HEK293 (cell line): ENCODE data around the gene CDCP1.
A peak's percentile ranks its signal among the peaks of the same experiment; 100 is the strongest.

Experiments used
- CTCF ChIA-PET: fragments of 350-600 bp; formaldehyde crosslinking; extraction: SDS; loops from one replicate; lab custom pipeline; 2021; ENCODE audit warnings: antibody characterized with exemption; lab: Yijun Ruan, JAX
- POLR2A ChIA-PET: fragments of 300-600 bp; formaldehyde crosslinking; extraction: SDS; loops from one replicate; lab custom pipeline; 2020; ENCODE audit warnings: antibody characterized with exemption, inconsistent platforms; lab: Yijun Ruan, JAX
- H3K27ac ChIP-seq: fragments of 200-500 bp; sonication (Bioruptor generic); 2 replicates; pipeline ENCODE4 v1.5.1; 2014; ENCODE audit warnings: low read depth, low read length, control low read depth, inconsistent platforms; ENCODE audit errors: extremely low read depth
- H3K36me3 ChIP-seq, 2 experiments: fragments of 200-500 bp in 1 of 2; sonication (Bioruptor generic) in 1 of 2; 1 replicate in 1 of 2; 2 replicates in 1 of 2; pipeline ENCODE4 v1.5.1; 2014 to 2017; ENCODE audit warnings: inconsistent platforms in 2 of 2, low read length in 2 of 2; ENCODE audit not compliant: control insufficient read depth in 2 of 2, insufficient read depth in 1 of 2
- H3K4me1 ChIP-seq: fragments of 200-500 bp; sonication (Bioruptor generic); 2 replicates; pipeline ENCODE4 v1.5.1; 2014; ENCODE audit warnings: mild to moderate bottlenecking, low read length, inconsistent platforms; ENCODE audit not compliant: control insufficient read depth, insufficient read depth
- H3K4me3 ChIP-seq: 2 replicates; pipeline ENCODE4 v1.5.1; 2011; ENCODE audit warnings: low read depth, mild to moderate bottlenecking, control low read depth, low read length, moderate library complexity
- H3K9me3 ChIP-seq: fragments of 200-500 bp; sonication (Bioruptor generic); 2 replicates; pipeline ENCODE4 v1.5.1; 2014; ENCODE audit warnings: low read depth, low read length, inconsistent platforms; ENCODE audit not compliant: control insufficient read depth, insufficient read depth
- BCL11B ChIP-seq: fragments of 450-650 bp; formaldehyde crosslinking; IDR thresholded peaks from 2 replicates; pipeline ENCODE4 v1.5.1; 2016; ENCODE audit warnings: low read depth, missing biosample characterization, missing genetic modification characterization
- GLIS2 ChIP-seq: fragments of 450-650 bp; formaldehyde crosslinking; IDR thresholded peaks from 2 replicates; pipeline ENCODE4 v1.5.1; 2016; ENCODE audit warnings: missing biosample characterization, missing genetic modification characterization
- HOXC10 ChIP-seq: sonication (generic); formaldehyde crosslinking; IDR thresholded peaks from 2 replicates; pipeline ENCODE4 v1.8.1; 2023; ENCODE audit warnings: mild to moderate bottlenecking, missing genetic modification reagents
- KLF7 ChIP-seq: fragments of 450-650 bp; formaldehyde crosslinking; IDR thresholded peaks from 2 replicates; pipeline ENCODE4 v1.5.1; 2016; ENCODE audit warnings: missing biosample characterization, missing genetic modification characterization, borderline replicate concordance
- KLF8 ChIP-seq: fragments of 450-650 bp; formaldehyde crosslinking; IDR thresholded peaks from 2 replicates; pipeline ENCODE4 v1.5.1; 2016; ENCODE audit warnings: missing biosample characterization, missing genetic modification characterization
- SP2 ChIP-seq: fragments of 450-650 bp; formaldehyde crosslinking; IDR thresholded peaks from 2 replicates; pipeline ENCODE4 v1.5.1; 2016; ENCODE audit warnings: missing biosample characterization, missing genetic modification characterization
- SP3 ChIP-seq: fragments of 450-650 bp; formaldehyde crosslinking; IDR thresholded peaks from 2 replicates; pipeline ENCODE4 v1.5.1; 2016; ENCODE audit warnings: missing biosample characterization, missing genetic modification characterization
- ZNF10 ChIP-seq: fragments of 450-650 bp; formaldehyde crosslinking; IDR thresholded peaks from 2 replicates; pipeline ENCODE4 v1.5.1; 2017; ENCODE audit warnings: missing biosample characterization, missing genetic modification characterization
- ZNF114 ChIP-seq: fragments of 450-650 bp; formaldehyde crosslinking; IDR thresholded peaks from 2 replicates; pipeline ENCODE4 v1.5.0; 2017; ENCODE audit warnings: missing biosample characterization, missing genetic modification characterization
- ZNF175 ChIP-seq: fragments of 450-650 bp; formaldehyde crosslinking; IDR thresholded peaks from 2 replicates; pipeline ENCODE4 v1.5.1; 2016; ENCODE audit warnings: missing biosample characterization, missing genetic modification characterization
- ZNF423 ChIP-seq: fragments of 450-650 bp; formaldehyde crosslinking; IDR thresholded peaks from 2 replicates; pipeline ENCODE4 v1.5.1; 2016; ENCODE audit warnings: missing biosample characterization, missing genetic modification characterization
- ZNF626 ChIP-seq: fragments of 450-650 bp; sonication (Bioruptor Pico); formaldehyde crosslinking; IDR thresholded peaks from 2 replicates; pipeline ENCODE4 v1.5.1; 2018; ENCODE audit warnings: missing biosample characterization, missing genetic modification characterization, inconsistent platforms
- TF ChIP-seq, protein P1 (sequence below): fragments of 450-650 bp; formaldehyde crosslinking; IDR thresholded peaks from 2 replicates; pipeline ENCODE4 v1.5.1; 2016; ENCODE audit warnings: missing biosample characterization, missing genetic modification characterization, low read depth
- TF ChIP-seq, protein P2 (sequence below): fragments of 450-650 bp; formaldehyde crosslinking; IDR thresholded peaks from 2 replicates; pipeline ENCODE4 v1.5.1; 2016; ENCODE audit warnings: missing biosample characterization, missing genetic modification characterization
- TF ChIP-seq, protein P3 (sequence below): fragments of 450-650 bp; formaldehyde crosslinking; IDR thresholded peaks from 2 replicates; pipeline ENCODE4 v1.5.1; 2016; ENCODE audit warnings: missing biosample characterization, missing genetic modification characterization
- TF ChIP-seq, protein P4 (sequence below): fragments of 450-650 bp; IDR thresholded peaks from 2 replicates; pipeline ENCODE4 v1.5.1; 2018; ENCODE audit warnings: missing biosample characterization, missing genetic modification characterization
- TF ChIP-seq, protein P5 (sequence below): fragments of 450-650 bp; formaldehyde crosslinking; IDR thresholded peaks from 2 replicates; pipeline ENCODE4 v1.5.1; 2017; ENCODE audit warnings: missing biosample characterization, missing genetic modification characterization
- TF ChIP-seq, protein P6 (sequence below): fragments of 450-650 bp; formaldehyde crosslinking; IDR thresholded peaks from 2 replicates; pipeline ENCODE4 v1.5.1; 2017; ENCODE audit warnings: missing biosample characterization, missing genetic modification characterization
- TF ChIP-seq, protein P7 (sequence below): fragments of 450-650 bp; formaldehyde crosslinking; IDR thresholded peaks from 2 replicates; pipeline ENCODE4 v1.5.1; 2016; ENCODE audit warnings: missing biosample characterization, missing genetic modification characterization

The CDCP1 gene

DNA sequence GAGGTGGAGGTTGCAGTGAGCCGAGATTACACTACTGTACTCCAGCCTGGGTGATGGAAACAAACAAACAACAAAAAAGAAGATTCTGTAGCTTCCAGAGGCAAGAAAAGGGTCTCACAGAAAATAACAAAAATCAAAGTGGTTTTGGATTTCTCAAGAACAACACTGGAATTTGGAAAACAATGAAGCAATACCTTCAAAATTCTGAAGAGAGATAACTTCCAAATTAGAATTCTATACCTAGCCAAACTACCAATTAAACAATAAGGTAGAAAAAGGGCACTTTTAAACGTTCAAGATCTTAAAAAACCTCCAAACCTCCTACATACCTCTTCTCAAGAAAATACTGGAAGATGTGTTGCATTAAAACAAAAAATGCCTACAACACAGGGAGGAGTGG, 4.9 kb upstream of the CDCP1 start (continued):
- TF ChIP-seq, protein P1, sequence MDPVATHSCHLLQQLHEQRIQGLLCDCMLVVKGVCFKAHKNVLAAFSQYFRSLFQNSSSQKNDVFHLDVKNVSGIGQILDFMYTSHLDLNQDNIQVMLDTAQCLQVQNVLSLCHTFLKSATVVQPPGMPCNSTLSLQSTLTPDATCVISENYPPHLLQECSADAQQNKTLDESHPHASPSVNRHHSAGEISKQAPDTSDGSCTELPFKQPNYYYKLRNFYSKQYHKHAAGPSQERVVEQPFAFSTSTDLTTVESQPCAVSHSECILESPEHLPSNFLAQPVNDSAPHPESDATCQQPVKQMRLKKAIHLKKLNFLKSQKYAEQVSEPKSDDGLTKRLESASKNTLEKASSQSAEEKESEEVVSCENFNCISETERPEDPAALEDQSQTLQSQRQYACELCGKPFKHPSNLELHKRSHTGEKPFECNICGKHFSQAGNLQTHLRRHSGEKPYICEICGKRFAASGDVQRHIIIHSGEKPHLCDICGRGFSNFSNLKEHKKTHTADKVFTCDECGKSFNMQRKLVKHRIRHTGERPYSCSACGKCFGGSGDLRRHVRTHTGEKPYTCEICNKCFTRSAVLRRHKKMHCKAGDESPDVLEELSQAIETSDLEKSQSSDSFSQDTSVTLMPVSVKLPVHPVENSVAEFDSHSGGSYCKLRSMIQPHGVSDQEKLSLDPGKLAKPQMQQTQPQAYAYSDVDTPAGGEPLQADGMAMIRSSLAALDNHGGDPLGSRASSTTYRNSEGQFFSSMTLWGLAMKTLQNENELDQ (tag by site-specific recombination), result no peak
- no peak for TF ChIP-seq ZNF626 (tag by site-specific recombination)

DNA sequence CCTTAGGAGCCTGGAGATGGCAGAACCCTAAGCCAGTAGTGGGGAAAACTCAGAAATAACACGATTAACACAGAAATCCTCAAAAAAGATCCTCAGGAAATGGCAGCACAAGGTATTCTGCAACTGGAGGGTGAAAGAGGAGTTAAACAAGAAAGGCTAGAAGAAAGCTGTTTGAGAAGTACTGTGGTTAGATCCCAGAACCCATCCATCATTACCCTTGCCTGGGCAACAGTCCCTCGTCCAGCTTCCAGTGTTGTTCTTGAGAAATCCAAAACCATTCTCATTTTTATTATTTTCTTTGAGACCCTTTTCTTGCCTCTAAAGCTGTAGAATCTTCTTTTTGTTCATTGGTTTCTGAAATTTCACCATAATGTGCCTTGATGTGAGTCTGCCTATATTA, 2.7 kb upstream of the CDCP1 start:
- CTCF ChIA-PET, result interaction anchor here (0.6 kb wide), 1 partner anchor 386 kb away, joined by 4 read pairs; no protein-coding TSS in a partner anchor
- Histone ChIP-seq H3K4me1 (no peaks in the 10 kb centered on the region), H3K4me3 (no peak overlapping the region), H3K9me3 (no peaks in the 10 kb centered on the region), H3K27ac (no peak overlapping the region), H3K36me3 (no peaks in the 10 kb centered on the region)
- TF ChIP-seq HOXC10 (CRISPR knock-in tag), result no peak
- TF ChIP-seq ZNF423 (tag by site-specific recombination), result no peak
- no peak for TF ChIP-seq KLF8
- TF ChIP-seq ZNF10, result no peak
- TF ChIP-seq, protein P2, sequence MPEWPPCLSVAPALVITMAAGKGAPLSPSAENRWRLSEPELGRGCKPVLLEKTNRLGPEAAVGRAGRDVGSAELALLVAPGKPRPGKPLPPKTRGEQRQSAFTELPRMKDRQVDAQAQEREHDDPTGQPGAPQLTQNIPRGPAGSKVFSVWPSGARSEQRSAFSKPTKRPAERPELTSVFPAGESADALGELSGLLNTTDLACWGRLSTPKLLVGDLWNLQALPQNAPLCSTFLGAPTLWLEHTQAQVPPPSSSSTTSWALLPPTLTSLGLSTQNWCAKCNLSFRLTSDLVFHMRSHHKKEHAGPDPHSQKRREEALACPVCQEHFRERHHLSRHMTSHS (tag by site-specific recombination), result no peak
- POLR2A ChIA-PET, result no interaction called here

DNA sequence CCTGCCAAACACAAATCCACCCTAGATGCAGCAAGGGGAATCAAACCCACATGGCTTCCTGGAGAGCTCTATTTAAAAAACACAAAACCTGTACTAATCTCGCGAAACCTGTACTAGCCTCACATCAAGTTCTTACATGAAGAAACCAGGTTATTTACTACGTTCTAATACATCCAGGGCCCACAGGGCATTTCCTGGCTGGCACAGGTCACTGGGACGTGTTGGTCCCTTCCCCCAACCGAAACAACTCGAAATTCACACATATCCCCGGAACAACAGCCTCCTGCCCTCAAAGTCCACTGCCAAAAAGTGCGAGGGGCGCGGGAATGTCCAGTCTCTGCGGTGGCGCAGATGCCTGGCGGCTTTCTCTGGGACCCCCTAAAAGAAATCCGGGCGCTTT, 955 bp downstream of the CDCP1 start:
- Histone ChIP-seq H3K27ac (no peak overlapping the region), H3K4me3 (peak overlapping the region; percentile 49; the same call in 1 of the 2 replicates), H3K9me3 (no peaks in the 10 kb centered on the region), H3K36me3 (no peaks in the 10 kb centered on the region), H3K4me1 (no peaks in the 10 kb centered on the region)
- ChIA-PET CTCF (no interaction called here), POLR2A (no interaction called here)
- TF ChIP-seq ZNF175 (no peak), SP3 (tag by site-specific recombination) (no peak), SP2 (no peak), BCL11B (tag by site-specific recombination) (no peak), KLF7 (no peak), GLIS2 (tag by site-specific recombination) (no peak), ZNF114 (tag by site-specific recombination) (no peak)
- TF ChIP-seq, protein P3, sequence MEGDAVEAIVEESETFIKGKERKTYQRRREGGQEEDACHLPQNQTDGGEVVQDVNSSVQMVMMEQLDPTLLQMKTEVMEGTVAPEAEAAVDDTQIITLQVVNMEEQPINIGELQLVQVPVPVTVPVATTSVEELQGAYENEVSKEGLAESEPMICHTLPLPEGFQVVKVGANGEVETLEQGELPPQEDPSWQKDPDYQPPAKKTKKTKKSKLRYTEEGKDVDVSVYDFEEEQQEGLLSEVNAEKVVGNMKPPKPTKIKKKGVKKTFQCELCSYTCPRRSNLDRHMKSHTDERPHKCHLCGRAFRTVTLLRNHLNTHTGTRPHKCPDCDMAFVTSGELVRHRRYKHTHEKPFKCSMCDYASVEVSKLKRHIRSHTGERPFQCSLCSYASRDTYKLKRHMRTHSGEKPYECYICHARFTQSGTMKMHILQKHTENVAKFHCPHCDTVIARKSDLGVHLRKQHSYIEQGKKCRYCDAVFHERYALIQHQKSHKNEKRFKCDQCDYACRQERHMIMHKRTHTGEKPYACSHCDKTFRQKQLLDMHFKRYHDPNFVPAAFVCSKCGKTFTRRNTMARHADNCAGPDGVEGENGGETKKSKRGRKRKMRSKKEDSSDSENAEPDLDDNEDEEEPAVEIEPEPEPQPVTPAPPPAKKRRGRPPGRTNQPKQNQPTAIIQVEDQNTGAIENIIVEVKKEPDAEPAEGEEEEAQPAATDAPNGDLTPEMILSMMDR (tag by site-specific recombination), result no peak
- TF ChIP-seq, protein P1 (tag by site-specific recombination), result no peak
- TF ChIP-seq, protein P4, sequence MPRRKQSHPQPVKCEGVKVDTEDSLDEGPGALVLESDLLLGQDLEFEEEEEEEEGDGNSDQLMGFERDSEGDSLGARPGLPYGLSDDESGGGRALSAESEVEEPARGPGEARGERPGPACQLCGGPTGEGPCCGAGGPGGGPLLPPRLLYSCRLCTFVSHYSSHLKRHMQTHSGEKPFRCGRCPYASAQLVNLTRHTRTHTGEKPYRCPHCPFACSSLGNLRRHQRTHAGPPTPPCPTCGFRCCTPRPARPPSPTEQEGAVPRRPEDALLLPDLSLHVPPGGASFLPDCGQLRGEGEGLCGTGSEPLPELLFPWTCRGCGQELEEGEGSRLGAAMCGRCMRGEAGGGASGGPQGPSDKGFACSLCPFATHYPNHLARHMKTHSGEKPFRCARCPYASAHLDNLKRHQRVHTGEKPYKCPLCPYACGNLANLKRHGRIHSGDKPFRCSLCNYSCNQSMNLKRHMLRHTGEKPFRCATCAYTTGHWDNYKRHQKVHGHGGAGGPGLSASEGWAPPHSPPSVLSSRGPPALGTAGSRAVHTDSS (tag by site-specific recombination), result no peak
- TF ChIP-seq, protein P5, sequence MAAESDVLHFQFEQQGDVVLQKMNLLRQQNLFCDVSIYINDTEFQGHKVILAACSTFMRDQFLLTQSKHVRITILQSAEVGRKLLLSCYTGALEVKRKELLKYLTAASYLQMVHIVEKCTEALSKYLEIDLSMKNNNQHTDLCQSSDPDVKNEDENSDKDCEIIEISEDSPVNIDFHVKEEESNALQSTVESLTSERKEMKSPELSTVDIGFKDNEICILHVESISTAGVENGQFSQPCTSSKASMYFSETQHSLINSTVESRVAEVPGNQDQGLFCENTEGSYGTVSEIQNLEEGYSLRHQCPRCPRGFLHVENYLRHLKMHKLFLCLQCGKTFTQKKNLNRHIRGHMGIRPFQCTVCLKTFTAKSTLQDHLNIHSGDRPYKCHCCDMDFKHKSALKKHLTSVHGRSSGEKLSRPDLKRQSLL (tag by site-specific recombination), result no peak
- TF ChIP-seq, protein P6, sequence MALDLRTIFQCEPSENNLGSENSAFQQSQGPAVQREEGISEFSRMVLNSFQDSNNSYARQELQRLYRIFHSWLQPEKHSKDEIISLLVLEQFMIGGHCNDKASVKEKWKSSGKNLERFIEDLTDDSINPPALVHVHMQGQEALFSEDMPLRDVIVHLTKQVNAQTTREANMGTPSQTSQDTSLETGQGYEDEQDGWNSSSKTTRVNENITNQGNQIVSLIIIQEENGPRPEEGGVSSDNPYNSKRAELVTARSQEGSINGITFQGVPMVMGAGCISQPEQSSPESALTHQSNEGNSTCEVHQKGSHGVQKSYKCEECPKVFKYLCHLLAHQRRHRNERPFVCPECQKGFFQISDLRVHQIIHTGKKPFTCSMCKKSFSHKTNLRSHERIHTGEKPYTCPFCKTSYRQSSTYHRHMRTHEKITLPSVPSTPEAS, result no peak
- TF ChIP-seq, protein P7, sequence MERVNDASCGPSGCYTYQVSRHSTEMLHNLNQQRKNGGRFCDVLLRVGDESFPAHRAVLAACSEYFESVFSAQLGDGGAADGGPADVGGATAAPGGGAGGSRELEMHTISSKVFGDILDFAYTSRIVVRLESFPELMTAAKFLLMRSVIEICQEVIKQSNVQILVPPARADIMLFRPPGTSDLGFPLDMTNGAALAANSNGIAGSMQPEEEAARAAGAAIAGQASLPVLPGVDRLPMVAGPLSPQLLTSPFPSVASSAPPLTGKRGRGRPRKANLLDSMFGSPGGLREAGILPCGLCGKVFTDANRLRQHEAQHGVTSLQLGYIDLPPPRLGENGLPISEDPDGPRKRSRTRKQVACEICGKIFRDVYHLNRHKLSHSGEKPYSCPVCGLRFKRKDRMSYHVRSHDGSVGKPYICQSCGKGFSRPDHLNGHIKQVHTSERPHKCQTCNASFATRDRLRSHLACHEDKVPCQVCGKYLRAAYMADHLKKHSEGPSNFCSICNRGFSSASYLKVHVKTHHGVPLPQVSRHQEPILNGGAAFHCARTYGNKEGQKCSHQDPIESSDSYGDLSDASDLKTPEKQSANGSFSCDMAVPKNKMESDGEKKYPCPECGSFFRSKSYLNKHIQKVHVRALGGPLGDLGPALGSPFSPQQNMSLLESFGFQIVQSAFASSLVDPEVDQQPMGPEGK, result no peak
